Measurements from ENCODE around the gene DNMBP. TPM values are rescaled to one million over a fixed set of nuclear protein-coding genes. Genes with fewer than 3 reads are reported as not detected.

The DNMBP gene
- total RNA-seq, 2 donors from 2014 or later, result 38.4 to 53.5 TPM

GRCh38 chr10:100008142-100008522 is 1.6 kb downstream of the DNMBP start:
- H3K36me3 ChIP-seq, result no peaks in the 10 kb centered on the region
- no peak for DNase-seq
- H3K4me3 ChIP-seq, result no peak overlapping the region
- peaks cover 10% of the 10 kb centered on the region for H3K4me1 ChIP-seq
- H3K27ac ChIP-seq, result no peak overlapping the region
- no peak overlapping the region for H3K9ac ChIP-seq (ENCODE audit: low read depth in 2 of 2, low read length in 2 of 2)
- no peak for TF ChIP-seq CTCF (IDR thresholded peaks at IDR 0.05)
- no peaks in the 10 kb centered on the region for H3K27me3 ChIP-seq
- intact Hi-C loops (cut with DNase I), result no loop called here
- H3K9me3 ChIP-seq, result no peaks in the 10 kb centered on the region

- intact Hi-C loops (cut with DNase I), result no loop called here
Measured at GRCh38 chr10:100007231-100008141, 2.3 kb downstream of the DNMBP start.

GRCh38 chr10:100006243-100006886 is 3.4 kb downstream of the DNMBP start:
- H3K4me1 ChIP-seq, result peaks cover 10% of the 10 kb centered on the region
- TF ChIP-seq CTCF (IDR thresholded peaks at IDR 0.05), result no peak
- no peak for DNase-seq
- H3K36me3 ChIP-seq, result no peaks in the 10 kb centered on the region
- no peaks in the 10 kb centered on the region for H3K27me3 ChIP-seq
- H3K27ac ChIP-seq, result peak overlapping the region; percentile 62
- intact Hi-C loops (cut with DNase I), result no loop called here
- H3K4me3 ChIP-seq, result no peak overlapping the region
- no peak overlapping the region for H3K9ac ChIP-seq (ENCODE audit: low read depth in 2 of 2, low read length in 2 of 2)
- H3K9me3 ChIP-seq, result no peaks in the 10 kb centered on the region

More at GRCh38 chr10:100007231-100008141, 2.3 kb downstream of the DNMBP start:
- no peaks in the 10 kb centered on the region for H3K9me3 ChIP-seq
- H3K4me1 ChIP-seq, result peaks cover 10% of the 10 kb centered on the region
- H3K27ac ChIP-seq, result peak overlapping the region; percentile 62
- no peaks in the 10 kb centered on the region for H3K27me3 ChIP-seq
- H3K9ac ChIP-seq (ENCODE audit: low read depth in 2 of 2, low read length in 2 of 2), result no peak overlapping the region
- no peak for DNase-seq
- TF ChIP-seq CTCF (IDR thresholded peaks at IDR 0.05), result no peak
- H3K36me3 ChIP-seq, result no peaks in the 10 kb centered on the region
- H3K4me3 ChIP-seq, result no peak overlapping the region

GRCh38 chr10:100004805-100005510 is 4.8 kb downstream of the DNMBP start:
- H3K9ac ChIP-seq (ENCODE audit: low read depth in 2 of 2, low read length in 2 of 2), result no peak overlapping the region
- DNase-seq, result no peak
- H3K4me3 ChIP-seq, result no peak overlapping the region
- peaks cover 10% of the 10 kb centered on the region for H3K4me1 ChIP-seq
- peak overlapping the region; percentile 62 for H3K27ac ChIP-seq
- H3K9me3 ChIP-seq, result no peaks in the 10 kb centered on the region
- H3K36me3 ChIP-seq, result no peaks in the 10 kb centered on the region
- intact Hi-C loops (cut with DNase I), result no loop called here
- TF ChIP-seq CTCF (IDR thresholded peaks at IDR 0.05), result no peak
- H3K27me3 ChIP-seq, result no peaks in the 10 kb centered on the region

GRCh38 chr10:100000109-100000644 is 9.6 kb downstream of the DNMBP start:
- Histone ChIP-seq H3K4me1 (no peaks in the 10 kb centered on the region), H3K4me3 (no peak overlapping the region), H3K9me3 (no peaks in the 10 kb centered on the region), H3K9ac (ENCODE audit: low read depth in 2 of 2, low read length in 2 of 2) (no peak overlapping the region), H3K27ac (no peak overlapping the region), H3K36me3 (no peaks in the 10 kb centered on the region), H3K27me3 (no peaks in the 10 kb centered on the region)
- TF ChIP-seq CTCF (IDR thresholded peaks at IDR 0.05), result no peak
- DNase-seq, result no peak
- intact Hi-C loops (cut with DNase I), result no loop called here
